ENCODE results near the gene TBC1D24. TPM values are rescaled to one million over a fixed set of nuclear protein-coding genes. Genes with fewer than 3 reads are reported as not detected.
"Not testable (repeated sequence)": the region's sequence is repeated elsewhere in the genome, so short reads cannot be mapped to it uniquely, and the experiment has no call there.

TBC1D24 gene
- polyA plus RNA-seq, 1 of the 3 experiments (the other 2 are of a cell fraction): 6.7 TPM

- Histone ChIP-seq H3K27me3 (ENCODE audit: insufficient read depth) (no peaks in the 10 kb centered on the region), H3K9me2 (no peaks in the 10 kb centered on the region), H3K4me1 (ENCODE audit: control insufficient read depth in 1 of 2, insufficient read depth in 2 of 2, low read depth in 1 of 2, low read length in 1 of 2) (peaks cover 3 to 47% of the 10 kb centered on the region in 2 experiments), H3K27ac (ENCODE audit: low read depth in 2 of 2, low read length in 1 of 2) (no peak overlapping the region), H3K4me3 (ENCODE audit: low read depth in 2 of 2, low read length in 1 of 2) (no peak overlapping the region), H3K4me2 (no peak overlapping the region), H3K36me3 (replicated peaks in 1 of 2; ENCODE audit: control insufficient read depth in 1 of 2, insufficient read depth in 2 of 2, low read length in 1 of 2) (no peaks in the 10 kb centered on the region), H3K79me2 (ENCODE audit: insufficient read depth) (peaks cover 16% of the 10 kb centered on the region), H3K9ac (no peak overlapping the region), H2AFZ (ENCODE audit: low read depth) (no peak overlapping the region), H4K20me1 (ENCODE audit: insufficient read depth) (no peaks in the 10 kb centered on the region), H3F3A (replicated peaks; ENCODE audit: insufficient read depth) (peaks cover 9% of the 10 kb centered on the region), H3K9me3 (no peaks in the 10 kb centered on the region)
- POLR2A ChIA-PET: interaction anchor here (1.2 kb wide), 1 partner anchor 36 kb away, joined by 3 read pairs; no protein-coding TSS in a partner anchor
- no peak for DNase-seq
- CTCF ChIA-PET: interaction anchor here (1.2 to 4.1 kb wide), 3 partner anchors 10 to 138 kb away, joined by 3 to 20 read pairs (median 9); partner anchors contain the start of gene ABCA3
- TF ChIP-seq JUND (IDR thresholded peaks at IDR 0.05) (no peak), RXRA (IDR thresholded peaks at IDR 0.05; ENCODE audit: borderline replicate concordance, low read depth) (no peak), SIN3A (IDR thresholded peaks at IDR 0.05; ENCODE audit: borderline replicate concordance, low read depth, low read length) (no peak), NFIC (IDR thresholded peaks at IDR 0.05; ENCODE audit: borderline replicate concordance) (no peak), SMC3 (IDR thresholded peaks at IDR 0.05; ENCODE audit: low read depth, low read length) (no peak), RFX5 (IDR thresholded peaks at IDR 0.05; ENCODE audit: low read length) (no peak), FOSL2 (IDR thresholded peaks at IDR 0.05; ENCODE audit: borderline replicate concordance, low read depth) (no peak), FOXJ3 (CRISPR knock-in tag; IDR thresholded peaks at IDR 0.05) (no peak), MEF2A (IDR thresholded peaks at IDR 0.05; ENCODE audit: borderline replicate concordance, low read depth) (no peak), TEAD4 (IDR thresholded peaks at IDR 0.05; ENCODE audit: borderline replicate concordance, insufficient read depth) (no peak)
- 89% methylated on average over 8 of the region's 8 CpGs for WGBS (ENCODE audit: low lambda C conversion rate)
Measured at GRCh38 chr16:2478279-2478678, 3.4 kb downstream of the TBC1D24 start.

- H3K9me3 ChIP-seq; CTCF ChIA-PET; DNase-seq; H3K4me3 ChIP-seq (ENCODE audit: low read depth in 2 of 2, low read length in 1 of 2); H3K9me2 ChIP-seq; H3K9ac ChIP-seq; H4K20me1 ChIP-seq (ENCODE audit: insufficient read depth); H2AFZ ChIP-seq (ENCODE audit: low read depth); H3K27me3 ChIP-seq (ENCODE audit: insufficient read depth); POLR2A ChIA-PET; H3K27ac ChIP-seq (ENCODE audit: low read depth in 2 of 2, low read length in 1 of 2); H3F3A ChIP-seq (replicated peaks; ENCODE audit: insufficient read depth); H3K4me2 ChIP-seq; H3K36me3 ChIP-seq (replicated peaks in 1 of 2; ENCODE audit: control insufficient read depth in 1 of 2, insufficient read depth in 2 of 2, low read length in 1 of 2): not testable (repeated sequence)
- H3K4me1 ChIP-seq (ENCODE audit: control insufficient read depth in 1 of 2, insufficient read depth in 2 of 2, low read depth in 1 of 2, low read length in 1 of 2): peaks cover 3 to 60% of the 10 kb centered on the region in 2 experiments; a peak in 3 of 4 replicates
- 93% methylated on average over 10 of the region's 10 CpGs for WGBS (ENCODE audit: low lambda C conversion rate)
- peaks cover 16% of the 10 kb centered on the region for H3K79me2 ChIP-seq (ENCODE audit: insufficient read depth)
Measured at GRCh38 chr16:2479996-2480395, 5.1 kb downstream of the TBC1D24 start.

- Histone ChIP-seq H4K20me1 (ENCODE audit: insufficient read depth) (no peaks in the 10 kb centered on the region), H3K9me2 (no peaks in the 10 kb centered on the region), H3K4me1 (ENCODE audit: control insufficient read depth in 1 of 2, insufficient read depth in 2 of 2, low read depth in 1 of 2, low read length in 1 of 2) (peaks cover 3 to 59% of the 10 kb centered on the region in 2 experiments; a peak in 3 of 4 replicates), H3K9ac (no peak overlapping the region), H3K4me3 (ENCODE audit: low read depth in 2 of 2, low read length in 1 of 2) (no peak overlapping the region), H3F3A (replicated peaks; ENCODE audit: insufficient read depth) (peaks cover 9% of the 10 kb centered on the region), H3K27me3 (ENCODE audit: insufficient read depth) (no peaks in the 10 kb centered on the region), H2AFZ (ENCODE audit: low read depth) (no peak overlapping the region), H3K79me2 (ENCODE audit: insufficient read depth) (peaks cover 13% of the 10 kb centered on the region), H3K36me3 (replicated peaks in 1 of 2; ENCODE audit: control insufficient read depth in 1 of 2, insufficient read depth in 2 of 2, low read length in 1 of 2) (no peaks in the 10 kb centered on the region), H3K4me2 (no peak overlapping the region), H3K9me3 (no peaks in the 10 kb centered on the region), H3K27ac (ENCODE audit: low read depth in 2 of 2, low read length in 1 of 2) (no peak overlapping the region)
- ChIA-PET POLR2A (interaction anchor here (0.6 to 3.5 kb wide), 3 partner anchors 11 to 20 kb away, joined by 3 to 44 read pairs (median 4); partner anchors contain the start of gene NTN3), CTCF (interaction anchor here (1.1 to 12.7 kb wide), 4 partner anchors 10 to 51 kb away, joined by 3 to 95 read pairs (median 4); no protein-coding TSS in a partner anchor)
- 95% methylated on average over 12 of the region's 12 CpGs for WGBS (ENCODE audit: low lambda C conversion rate)
- no peak for TF ChIP-seq RAD21 (IDR thresholded peaks at IDR 0.05; ENCODE audit: low read length)
- no peak for TF ChIP-seq MEF2A (IDR thresholded peaks at IDR 0.05; ENCODE audit: borderline replicate concordance, low read depth)
- no peak for TF ChIP-seq MAX (IDR thresholded peaks at IDR 0.05; ENCODE audit: low read depth)
- TF ChIP-seq SIN3A (IDR thresholded peaks at IDR 0.05; ENCODE audit: borderline replicate concordance, low read depth, low read length): no peak
- no peak for TF ChIP-seq FOXJ3 (CRISPR knock-in tag; IDR thresholded peaks at IDR 0.05)
- no peak for TF ChIP-seq MXI1 (IDR thresholded peaks at IDR 0.05; ENCODE audit: low read depth, low read length)
- TF ChIP-seq FOXM1 (IDR thresholded peaks at IDR 0.05; ENCODE audit: low read depth): no peak
- no peak for TF ChIP-seq RFX5 (IDR thresholded peaks at IDR 0.05; ENCODE audit: low read length)
- TF ChIP-seq YY1 (IDR thresholded peaks at IDR 0.05; ENCODE audit: low read depth): no peak
- TF ChIP-seq CTCF (IDR thresholded peaks at IDR 0.05): no peak
- TF ChIP-seq USF1 (IDR thresholded peaks at IDR 0.05; ENCODE audit: borderline replicate concordance, low read depth): no peak
- no peak for TF ChIP-seq GATA2 (CRISPR knock-in tag; IDR thresholded peaks at IDR 0.05)
- no peak for DNase-seq
Measured at GRCh38 chr16:2480948-2481347, 6.0 kb downstream of the TBC1D24 start.
